Thyroid gland (tissue), 4 donors: Measurements from ENCODE around the gene KRTAP10-4. TPM values are rescaled to one million over a fixed set of nuclear protein-coding genes. Genes with fewer than 3 reads are reported as not detected.
"Not testable (repeated sequence)": the region's sequence is repeated elsewhere in the genome, so short reads cannot be mapped to it uniquely, and the experiment has no call there.

Source experiments
- DNase-seq, 2 donors: peaks; one replicate each; pipeline ENCODE4 v3.0.0-alpha.2; 2019
- H3K27ac ChIP-seq, 3 donors: fragments of 200-600 bp; sonication (generic); 1 replicate in 2 of 3; 2 replicates in 1 of 3; pipeline ENCODE4 v1.5.1; 2016 to 2019; ENCODE audit warnings: mild to moderate bottlenecking in 1 of 3, moderate library complexity in 1 of 3
- H3K27me3 ChIP-seq: fragments of 200-600 bp; sonication (generic); one replicate; pipeline ENCODE4 v1.5.1; 2019
- H3K36me3 ChIP-seq, 2 donors: fragments of 200-600 bp; sonication (generic); one replicate each; pipeline ENCODE4 v1.5.1; 2016 to 2019
- H3K4me1 ChIP-seq, 2 donors: fragments of 200-600 bp; sonication (generic); one replicate each; pipeline ENCODE4 v1.5.1; 2017 to 2019
- H3K4me3 ChIP-seq, 3 donors: fragments of 200-600 bp; sonication (generic); replicated peaks in 1 of 3; 1 replicate in 2 of 3; 2 replicates in 1 of 3; pipeline ENCODE4 v1.5.1; 2016; ENCODE audit warnings: mild to moderate bottlenecking in 1 of 3
- H3K9me3 ChIP-seq: fragments of 200-600 bp; sonication (generic); one replicate; pipeline ENCODE4 v1.5.1; 2017
- POLR2A ChIP-seq, 2 donors: fragments of 450-650 bp; IDR thresholded peaks; one replicate each; pipeline ENCODE4 v1.6.1; 2017; ENCODE audit warnings: antibody characterized with exemption in 2 of 2, mild to moderate bottlenecking in 2 of 2, moderate library complexity in 1 of 2
- WGBS, 2 donors: methylation state at CpG; one replicate each; pipeline ENCODE4 v1.1.5; 2017; 5-methylcytosine and 5-hydroxymethylcytosine counted together
- intact Hi-C: fragments of 100-400 bp; cut with DNase I; formaldehyde crosslinking; loops from one replicate; pipeline ENCODE4 v1.15.1; 2023
- total RNA-seq, 4 donors: library from RNA; depleted of rRNA; stranded (reverse); fragments of >200 nt; gene quantifications; one replicate each; pipeline ENCODE4 v1.2.3, GENCODE V29; 2016
- TF ChIP-seq, protein P1 (sequence below), 6 experiments: fragments of 200-600 bp in 3 of 6; fragments of 450-650 bp in 3 of 6; sonication (generic) in 3 of 6; IDR thresholded peaks; one replicate each; pipeline ENCODE4 v1.5.1; 2016 to 2019; ENCODE audit warnings: antibody characterized with exemption in 6 of 6, mild to moderate bottlenecking in 2 of 6, inconsistent platforms in 1 of 6, moderate library complexity in 1 of 6

The KRTAP10-4 gene
- total RNA-seq, 4 donors from 2014 or later: not detected

DNA sequence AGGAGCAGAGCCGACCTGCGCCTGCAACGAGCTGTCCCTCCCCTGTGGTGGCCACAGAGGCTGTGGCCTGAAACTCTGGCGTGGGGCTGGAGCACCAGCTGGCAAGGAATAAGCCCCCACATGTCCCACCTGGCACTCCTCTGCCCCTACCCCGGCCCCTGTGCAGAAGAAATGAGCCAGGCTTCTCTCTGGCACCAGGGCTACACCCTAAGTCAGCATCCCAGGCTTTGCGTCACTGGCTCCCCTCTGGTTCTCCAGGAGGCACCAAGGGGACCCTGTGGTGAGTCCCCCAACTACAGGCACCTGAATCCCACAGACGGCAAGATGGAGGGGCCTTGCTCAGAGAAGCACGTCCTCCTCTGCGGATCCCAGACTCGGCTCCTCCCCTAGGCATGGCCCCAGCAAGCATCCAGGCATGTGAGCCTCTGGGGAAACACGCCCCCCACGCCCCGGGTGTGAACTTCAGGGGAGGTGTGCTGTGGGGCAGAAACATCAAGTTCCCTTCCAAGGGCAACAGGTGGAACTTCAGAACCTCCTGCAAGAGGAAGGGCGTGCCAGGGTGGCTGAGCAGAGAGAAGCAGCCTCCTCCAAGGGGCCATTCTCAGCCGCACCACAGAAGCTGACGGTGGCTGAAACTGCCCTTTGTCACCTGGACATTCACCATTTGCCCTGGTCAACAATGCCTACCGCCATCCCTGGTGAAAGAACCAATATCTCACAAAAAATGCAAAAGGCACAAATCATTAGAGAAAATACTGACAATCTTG is 29.8 kb downstream of the KRTAP10-4 start:
- no peaks in the 10 kb centered on the region for H3K4me1 ChIP-seq
- H3K27ac ChIP-seq: no peak overlapping the region
- H3K9me3 ChIP-seq: no peaks in the 10 kb centered on the region
- 56 to 61% methylated on average over 15 to 17 of the region's 17 CpGs for WGBS, 2 donors
- no peaks in the 10 kb centered on the region for H3K36me3 ChIP-seq
- intact Hi-C loops: no loop called here
- no peak for DNase-seq
- H3K4me3 ChIP-seq: no peak overlapping the region
- H3K27me3 ChIP-seq: no peaks in the 10 kb centered on the region
- TF ChIP-seq POLR2A (IDR thresholded peaks at IDR 0.05): no peak
- TF ChIP-seq, protein P1, sequence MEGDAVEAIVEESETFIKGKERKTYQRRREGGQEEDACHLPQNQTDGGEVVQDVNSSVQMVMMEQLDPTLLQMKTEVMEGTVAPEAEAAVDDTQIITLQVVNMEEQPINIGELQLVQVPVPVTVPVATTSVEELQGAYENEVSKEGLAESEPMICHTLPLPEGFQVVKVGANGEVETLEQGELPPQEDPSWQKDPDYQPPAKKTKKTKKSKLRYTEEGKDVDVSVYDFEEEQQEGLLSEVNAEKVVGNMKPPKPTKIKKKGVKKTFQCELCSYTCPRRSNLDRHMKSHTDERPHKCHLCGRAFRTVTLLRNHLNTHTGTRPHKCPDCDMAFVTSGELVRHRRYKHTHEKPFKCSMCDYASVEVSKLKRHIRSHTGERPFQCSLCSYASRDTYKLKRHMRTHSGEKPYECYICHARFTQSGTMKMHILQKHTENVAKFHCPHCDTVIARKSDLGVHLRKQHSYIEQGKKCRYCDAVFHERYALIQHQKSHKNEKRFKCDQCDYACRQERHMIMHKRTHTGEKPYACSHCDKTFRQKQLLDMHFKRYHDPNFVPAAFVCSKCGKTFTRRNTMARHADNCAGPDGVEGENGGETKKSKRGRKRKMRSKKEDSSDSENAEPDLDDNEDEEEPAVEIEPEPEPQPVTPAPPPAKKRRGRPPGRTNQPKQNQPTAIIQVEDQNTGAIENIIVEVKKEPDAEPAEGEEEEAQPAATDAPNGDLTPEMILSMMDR (IDR thresholded peaks at IDR 0.05): no peak

DNA sequence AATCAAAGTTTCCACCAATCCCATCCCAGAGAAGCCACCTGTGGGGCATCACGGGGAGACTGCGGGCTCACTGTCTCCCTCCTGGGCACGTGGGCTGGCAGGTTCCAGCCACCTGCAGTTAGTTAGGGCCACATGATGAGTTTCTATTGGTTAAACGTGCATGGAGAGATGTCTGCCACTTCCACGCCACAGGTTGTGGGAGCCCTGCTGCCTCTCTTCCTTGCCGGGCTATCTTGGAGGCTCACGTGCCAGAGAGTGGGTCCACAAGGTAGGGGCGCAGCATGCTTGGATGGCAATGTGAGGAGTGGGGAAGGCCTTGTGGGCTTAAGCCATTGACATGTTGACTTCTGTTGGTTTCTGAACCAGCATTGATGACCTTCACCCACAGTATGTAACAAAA is 30.4 kb downstream of the KRTAP10-4 start:
- TF ChIP-seq, protein P1 (IDR thresholded peaks at IDR 0.05): no peak
- no peak for TF ChIP-seq POLR2A (IDR thresholded peaks at IDR 0.05)
- no peak overlapping the region for H3K27ac ChIP-seq
- H3K4me3 ChIP-seq: no peak overlapping the region
- no peaks in the 10 kb centered on the region for H3K36me3 ChIP-seq
- no peak for DNase-seq
- intact Hi-C loops: no loop called here
- H3K27me3 ChIP-seq: no peaks in the 10 kb centered on the region
- 88 to 96% methylated on average over 8 of the region's 8 CpGs for WGBS, 2 donors
- H3K4me1 ChIP-seq: no peaks in the 10 kb centered on the region
- H3K9me3 ChIP-seq: no peaks in the 10 kb centered on the region

- H3K4me3 ChIP-seq: no peak overlapping the region
- no peak overlapping the region for H3K27ac ChIP-seq
- TF ChIP-seq POLR2A (IDR thresholded peaks at IDR 0.05): no peak
- TF ChIP-seq, protein P1 (IDR thresholded peaks at IDR 0.05): no peak
- no peaks in the 10 kb centered on the region for H3K27me3 ChIP-seq
- 79 to 83% methylated on average over 4 of the region's 4 CpGs for WGBS, 2 donors
- no peaks in the 10 kb centered on the region for H3K4me1 ChIP-seq
- no peak for DNase-seq
- H3K9me3 ChIP-seq: no peaks in the 10 kb centered on the region
- H3K36me3 ChIP-seq: no peaks in the 10 kb centered on the region
- intact Hi-C loops: no loop called here
These were observed 33.0 kb downstream of the KRTAP10-4 start for GRCh38 chr21:44606495-44606894.

- Histone ChIP-seq H3K36me3 (no peaks in the 10 kb centered on the region), H3K9me3 (no peaks in the 10 kb centered on the region), H3K4me3 (no peak overlapping the region), H3K27ac (no peak overlapping the region), H3K4me1 (no peaks in the 10 kb centered on the region), H3K27me3 (no peaks in the 10 kb centered on the region)
- no peak for TF ChIP-seq POLR2A (IDR thresholded peaks at IDR 0.05)
- TF ChIP-seq, protein P1 (IDR thresholded peaks at IDR 0.05): no peak
- intact Hi-C loops: no loop called here
- no peak for DNase-seq
These were observed 35.7 kb downstream of the KRTAP10-4 start for GRCh38 chr21:44609193-44609592.

GRCh38 chr21:44610157-44610843 is 36.8 kb downstream of the KRTAP10-4 start:
- H3K4me1 ChIP-seq, H3K27me3 ChIP-seq, intact Hi-C loops, H3K27ac ChIP-seq, H3K9me3 ChIP-seq, H3K4me3 ChIP-seq, DNase-seq, H3K36me3 ChIP-seq: not testable (repeated sequence)
- WGBS, 2 donors: 99% methylated on average over 5 to 7 of the region's 7 CpGs
